HG03175 (cell line): ENCODE measurements around the gene CCT8.
A peak's percentile ranks its signal among the peaks of the same experiment; 100 is the strongest.
"Not testable (repeated sequence)": the region's sequence is repeated elsewhere in the genome, so short reads cannot be mapped to it uniquely, and the experiment has no call there.

Source experiments
- ATAC-seq: cut with Tn5 transposase; IDR thresholded peaks from one replicate; pipeline ENCODE4 v1.9.1; 2021; ENCODE audit warnings: mild to moderate bottlenecking, moderate library complexity; ENCODE audit not compliant: unreplicated experiment

CCT8 gene

GRCh38 chr21:29024474-29025327 is 48.7 kb downstream of the CCT8 start, which contains the start of gene USP16:
USP16 (plus strand) TSS chr21:29024668; CDS start chr21:29027914, 3,246 bp downstream.
- peak; percentile 97 for ATAC-seq

DNA sequence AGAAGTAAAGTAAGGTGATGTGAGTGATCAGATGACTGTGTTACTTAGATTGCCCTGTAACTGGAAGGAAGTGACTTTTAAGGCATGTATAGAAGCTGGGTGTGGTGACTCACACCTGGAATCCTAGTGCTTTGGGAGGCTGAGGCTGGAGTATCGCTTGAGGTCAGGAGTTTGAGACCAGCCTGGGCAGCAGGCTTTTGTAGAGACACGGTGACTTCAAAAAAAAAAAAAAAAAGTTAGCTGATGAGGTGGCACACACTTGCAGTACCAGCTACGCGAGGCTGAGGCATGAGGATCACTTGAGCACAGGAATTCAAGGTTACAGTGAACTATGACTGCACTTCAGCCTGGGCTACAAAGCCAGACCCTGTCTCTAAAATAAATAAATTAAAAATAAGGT is 51.3 kb downstream of the CCT8 start:
- no peak for ATAC-seq

- ATAC-seq = no peak
These were observed 54.9 kb downstream of the CCT8 start for GRCh38 chr21:29018540-29018939.

DNA sequence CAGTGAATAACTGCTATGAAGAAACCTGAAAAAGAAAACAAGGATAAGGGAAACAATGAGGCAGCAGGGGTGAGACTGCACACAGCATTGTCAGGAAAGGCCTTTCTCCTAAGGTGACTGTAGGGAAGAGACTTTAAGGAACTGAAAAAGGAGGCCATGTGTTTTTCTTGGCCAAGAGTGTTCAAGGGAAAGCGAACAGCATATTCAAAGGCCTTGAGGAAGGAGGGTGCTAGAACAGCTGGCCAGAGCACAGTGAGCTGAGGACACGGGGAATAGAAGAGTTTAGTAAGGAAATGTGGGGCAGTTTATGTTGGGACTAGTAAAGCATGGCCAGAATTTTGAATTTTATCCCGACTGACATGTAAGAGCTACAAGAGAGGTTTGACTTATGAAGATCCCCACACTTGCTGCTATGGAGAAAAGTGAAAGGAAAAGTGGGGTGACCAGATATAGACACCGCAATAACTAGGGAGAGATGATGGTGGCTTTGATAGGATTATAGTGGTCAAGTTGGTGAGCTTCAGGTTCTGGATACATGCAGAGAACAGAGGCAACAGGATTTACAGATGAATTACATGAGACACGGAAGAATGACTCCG is 55.7 kb downstream of the CCT8 start:
- ATAC-seq = no peak

- ATAC-seq = not testable (repeated sequence)
These were observed 62.2 kb downstream of the CCT8 start for GRCh38 chr21:29011236-29011635.

DNA sequence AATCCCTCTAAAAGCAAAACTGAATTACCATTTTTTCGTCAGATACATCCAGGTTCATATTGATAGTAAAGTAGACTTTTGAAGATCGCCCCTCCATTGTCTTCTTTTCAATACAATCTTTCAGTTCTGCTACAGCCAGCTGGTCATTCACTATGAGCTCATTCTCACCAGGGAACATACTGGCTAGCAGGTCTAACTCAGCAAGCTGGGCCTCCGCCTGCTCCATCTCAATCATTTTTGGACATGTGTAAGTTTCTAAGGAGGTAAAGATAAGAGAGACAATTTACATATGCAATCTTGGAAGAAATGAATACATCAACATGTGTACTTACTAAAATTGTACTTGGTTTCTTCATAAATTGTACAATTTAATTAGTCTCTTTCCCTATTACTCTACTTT is 65.1 kb downstream of the CCT8 start:
- ATAC-seq = no peak

- no peak for ATAC-seq
These were observed 65.6 kb downstream of the CCT8 start for GRCh38 chr21:29007810-29008209.

- ATAC-seq = no peak
These were observed 66.3 kb downstream of the CCT8 start for GRCh38 chr21:29007135-29007534.
